Suppressor macrophage (primary cell): ENCODE results near the gene UBXN7.
"Not testable (repeated sequence)": the region's sequence is repeated elsewhere in the genome, so short reads cannot be mapped to it uniquely, and the experiment has no call there.

Experiments
- DNase-seq, 4 experiments: peaks; one replicate each; pipeline ENCODE4 v3.0.0-alpha.2; 2020 to 2022
- total RNA-seq, 17 experiments: gene quantifications; one replicate each; lab custom pipeline; 2026; ENCODE audit warnings: mixed read lengths in 6 of 17, inconsistent platforms in 3 of 17; lab: John Stamatoyannopoulos, UW

UBXN7 gene, protein sequence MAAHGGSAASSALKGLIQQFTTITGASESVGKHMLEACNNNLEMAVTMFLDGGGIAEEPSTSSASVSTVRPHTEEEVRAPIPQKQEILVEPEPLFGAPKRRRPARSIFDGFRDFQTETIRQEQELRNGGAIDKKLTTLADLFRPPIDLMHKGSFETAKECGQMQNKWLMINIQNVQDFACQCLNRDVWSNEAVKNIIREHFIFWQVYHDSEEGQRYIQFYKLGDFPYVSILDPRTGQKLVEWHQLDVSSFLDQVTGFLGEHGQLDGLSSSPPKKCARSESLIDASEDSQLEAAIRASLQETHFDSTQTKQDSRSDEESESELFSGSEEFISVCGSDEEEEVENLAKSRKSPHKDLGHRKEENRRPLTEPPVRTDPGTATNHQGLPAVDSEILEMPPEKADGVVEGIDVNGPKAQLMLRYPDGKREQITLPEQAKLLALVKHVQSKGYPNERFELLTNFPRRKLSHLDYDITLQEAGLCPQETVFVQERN
- total RNA-seq: 16.1 to 121 (median 69.0) reads per million in 17 experiments

DNA sequence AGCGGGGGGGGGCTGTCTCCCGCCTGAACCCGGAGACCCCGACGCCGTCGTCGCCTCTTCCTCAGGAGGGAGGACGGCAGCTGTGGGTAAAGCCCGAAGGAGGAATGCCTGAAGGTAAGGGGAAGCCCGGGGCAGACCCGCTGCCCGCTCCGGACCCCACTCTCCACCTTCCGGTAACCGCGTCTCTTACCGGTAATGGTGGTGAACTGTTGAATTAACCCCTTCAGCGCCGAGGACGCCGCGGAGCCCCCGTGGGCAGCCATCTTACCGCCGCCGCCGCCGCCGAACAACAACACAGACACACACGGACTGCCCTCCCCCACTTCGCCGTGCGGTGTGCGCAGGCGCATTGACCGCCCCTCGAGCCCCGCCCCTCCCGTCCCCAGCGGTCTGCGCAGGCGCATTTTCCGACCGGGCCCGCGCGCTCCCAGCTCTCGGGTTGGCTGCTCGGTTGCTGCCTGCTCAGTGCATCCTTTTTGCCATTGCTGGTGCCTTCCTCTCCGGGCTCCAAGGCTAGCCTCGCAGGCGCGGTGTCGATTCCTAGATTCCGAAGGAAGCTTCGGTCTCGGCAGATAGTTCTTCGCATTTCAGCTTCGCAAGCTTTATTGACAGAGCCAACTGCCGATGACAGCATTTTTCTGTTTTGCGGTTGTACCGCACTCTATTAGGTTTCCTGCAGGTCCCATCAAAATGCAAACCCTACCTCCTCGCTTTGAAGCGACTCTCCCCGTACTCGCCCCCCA lies at the start of gene UBXN7:
UBXN7 (minus strand) TSS at position 291 of the 743 bp plus-strand sequence; CDS start at position 263, 28 bp downstream.
- DNase-seq: peak; percentile 96 to 99 (median 98)

DNA sequence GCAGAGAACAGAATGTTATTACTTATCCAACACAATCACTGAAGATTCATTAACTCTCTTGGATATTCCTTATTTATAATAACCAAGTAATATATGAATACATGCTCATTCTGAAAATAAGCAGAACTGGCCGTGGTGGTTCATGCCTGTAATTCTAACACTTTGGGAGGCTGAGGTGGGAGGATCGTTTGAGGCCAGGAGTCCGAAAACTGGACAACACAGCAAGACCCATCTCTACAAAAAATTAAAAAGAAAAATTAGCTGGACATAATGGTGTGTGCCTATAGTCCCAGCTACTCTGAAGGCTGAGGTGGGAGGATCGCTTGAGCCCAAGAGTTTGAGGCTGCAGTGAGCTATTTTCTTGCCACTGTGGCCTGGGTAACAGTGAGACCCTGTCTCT lies 45.5 kb upstream of the UBXN7 start:
- DNase-seq: no peak

DNA sequence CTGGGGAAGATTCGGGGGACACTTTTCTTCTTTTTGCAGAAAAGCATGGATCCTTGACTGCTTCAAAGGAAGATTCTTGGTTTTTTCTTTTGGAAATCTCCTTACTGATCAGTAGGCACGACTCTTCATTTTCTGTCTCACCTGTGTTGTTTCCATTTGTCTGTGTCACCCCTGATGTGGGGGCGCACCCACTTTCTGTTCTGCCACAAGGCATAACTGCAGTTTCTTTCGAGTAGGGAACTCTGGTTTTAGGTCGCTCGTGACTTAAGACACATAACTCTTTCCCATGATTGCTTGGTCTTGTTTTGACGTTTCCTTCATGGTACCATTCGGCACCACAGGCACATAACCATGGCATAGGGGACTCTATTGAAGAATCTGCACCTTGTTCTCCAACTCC lies 40.1 kb upstream of the UBXN7 start:
- DNase-seq: no peak

DNA sequence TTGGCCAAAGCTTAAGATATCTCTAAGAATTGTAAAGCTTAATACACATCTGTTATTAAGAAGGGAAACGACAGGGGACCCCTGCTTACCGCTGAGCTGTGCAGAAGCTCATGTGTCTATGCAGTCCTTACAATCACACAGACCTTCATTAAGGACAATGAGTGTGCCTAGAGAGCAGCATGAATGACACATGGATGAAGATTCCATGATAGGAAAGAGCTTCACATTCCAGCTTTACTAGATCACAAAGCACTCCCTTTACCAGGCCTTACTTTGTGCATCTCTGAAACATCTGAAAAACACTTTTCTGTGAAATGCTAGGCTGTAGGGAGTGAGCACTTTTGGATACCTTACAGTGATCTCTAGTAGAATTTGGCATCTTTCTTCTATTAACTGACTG lies 39.3 kb upstream of the UBXN7 start:
- DNase-seq: no peak

DNA sequence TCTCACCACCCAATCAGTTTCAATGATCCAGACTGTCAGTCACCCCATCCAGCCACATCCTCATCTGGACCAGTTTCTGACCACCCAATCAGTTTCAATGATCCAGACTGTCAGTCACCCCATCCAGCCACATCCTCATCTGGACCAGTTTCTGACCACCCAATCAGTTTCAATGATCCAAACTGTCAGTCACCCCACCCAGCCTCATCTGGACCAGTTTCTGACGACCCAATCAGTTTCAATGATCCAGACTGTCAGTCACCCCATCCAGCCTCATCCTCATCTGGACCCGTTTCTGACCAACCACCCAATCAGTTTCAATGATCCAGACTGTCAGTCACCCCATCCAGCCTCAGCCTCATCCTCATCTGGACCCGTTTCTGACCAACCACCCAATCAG lies 38.0 kb upstream of the UBXN7 start:
- not testable (repeated sequence) for DNase-seq

DNA sequence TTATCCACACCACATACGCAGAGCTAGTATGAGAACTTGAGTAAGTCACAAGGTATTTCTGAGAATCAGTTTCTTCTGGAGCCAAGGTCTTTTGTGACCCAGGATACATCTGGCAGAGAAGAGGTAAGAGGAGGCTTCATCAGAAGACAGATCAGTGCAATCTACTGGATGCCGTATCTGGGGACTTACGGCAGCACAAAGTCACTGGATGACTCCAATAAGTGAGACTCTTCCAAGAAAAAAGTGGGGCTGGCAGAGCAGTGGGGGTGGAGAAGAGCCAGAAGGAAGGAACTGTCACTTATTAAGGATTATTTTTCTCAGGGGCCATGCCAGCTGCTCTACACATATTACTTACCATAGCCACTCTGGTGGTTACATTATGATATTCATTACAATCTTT lies 31.6 kb upstream of the UBXN7 start:
- no peak for DNase-seq

DNA sequence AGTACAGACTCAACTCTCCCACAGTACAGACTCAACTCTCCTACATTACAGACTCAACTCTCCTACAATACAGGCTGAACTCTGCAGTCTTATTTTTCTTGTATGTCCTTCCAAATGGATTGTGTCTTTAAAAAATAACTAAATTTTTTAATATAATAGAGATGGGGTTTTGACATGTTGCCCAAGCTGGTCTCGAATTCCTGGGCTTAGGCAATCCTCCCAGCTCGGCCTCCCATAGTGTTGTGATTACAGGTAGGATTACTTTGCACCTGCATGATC lies 31.2 kb upstream of the UBXN7 start:
- DNase-seq: no peak

DNA sequence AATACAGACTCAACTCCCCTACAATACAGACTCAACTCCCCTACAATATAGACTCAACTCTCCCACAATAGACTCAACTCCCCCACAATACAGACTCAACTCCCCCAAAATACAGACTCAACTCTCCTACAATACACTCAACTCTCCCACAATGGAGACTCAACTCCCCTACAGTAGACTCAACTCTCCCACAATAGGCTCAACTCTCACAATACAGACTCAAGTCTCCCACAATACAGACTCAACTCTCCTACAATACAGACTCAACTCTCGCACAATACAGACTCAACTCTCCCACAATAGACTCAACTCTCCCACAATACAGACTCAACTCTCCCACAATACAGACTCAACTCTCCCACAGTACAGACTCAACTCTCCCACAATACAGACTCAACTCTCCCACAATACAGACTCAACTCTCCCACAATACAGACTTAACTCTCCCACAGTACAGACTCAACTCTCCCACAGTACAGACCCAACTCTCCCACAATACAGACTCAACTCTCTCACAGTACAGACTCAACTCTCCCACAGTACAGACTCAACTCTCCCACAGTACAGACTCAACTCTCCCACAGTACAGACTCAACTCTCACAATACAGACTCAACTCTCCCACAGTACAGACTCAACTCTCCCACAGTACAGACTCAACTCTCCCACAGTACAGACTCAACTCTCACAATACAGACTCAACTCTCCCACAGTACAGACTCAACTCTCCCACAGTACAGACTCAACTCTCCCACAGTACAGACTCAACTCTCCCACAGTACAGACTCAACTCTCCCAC lies 30.7 kb upstream of the UBXN7 start:
- not testable (repeated sequence) for DNase-seq

DNA sequence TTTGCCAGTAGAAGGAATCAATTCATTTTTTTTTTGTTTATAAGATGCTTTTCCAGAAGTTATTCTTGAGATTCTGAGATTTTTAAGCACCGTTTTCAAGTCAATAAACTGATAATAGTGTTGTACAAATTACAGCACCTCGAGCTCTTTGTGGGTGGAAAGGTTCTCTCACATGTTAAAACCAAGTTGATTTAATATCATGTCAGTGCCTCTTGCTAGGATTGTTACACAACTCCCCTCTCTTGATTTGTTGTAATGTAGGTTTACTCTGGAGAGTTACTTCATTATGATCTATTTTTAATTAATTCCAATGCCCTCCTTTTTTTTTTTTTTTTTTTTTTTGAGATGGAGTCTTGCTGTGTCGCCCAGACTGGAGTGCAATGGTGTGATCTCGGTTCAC lies 25.8 kb upstream of the UBXN7 start:
- DNase-seq: peak in 2 of 4 experiments; percentile 11 to 28

DNA sequence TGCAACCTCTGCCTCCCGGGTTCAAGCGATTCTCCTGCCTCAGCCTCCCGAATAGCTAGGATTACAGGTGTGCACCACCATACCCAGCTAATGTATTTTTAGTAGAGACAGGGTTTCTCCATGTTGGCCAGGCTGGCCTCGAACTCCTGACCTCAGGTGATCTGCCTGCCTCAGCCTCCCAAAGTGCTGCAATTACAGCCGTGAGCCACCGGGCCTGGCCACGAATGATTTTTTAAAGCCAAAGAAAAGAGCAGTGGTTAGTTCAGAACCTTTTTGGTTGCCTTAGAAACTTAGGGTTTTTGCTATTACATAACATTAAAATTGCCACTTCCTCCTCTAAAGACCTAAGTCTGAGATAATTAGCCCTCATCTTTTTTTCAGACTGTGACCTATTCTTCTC lies 25.2 kb upstream of the UBXN7 start:
- peak; percentile 49 to 77 (median 68) for DNase-seq

DNA sequence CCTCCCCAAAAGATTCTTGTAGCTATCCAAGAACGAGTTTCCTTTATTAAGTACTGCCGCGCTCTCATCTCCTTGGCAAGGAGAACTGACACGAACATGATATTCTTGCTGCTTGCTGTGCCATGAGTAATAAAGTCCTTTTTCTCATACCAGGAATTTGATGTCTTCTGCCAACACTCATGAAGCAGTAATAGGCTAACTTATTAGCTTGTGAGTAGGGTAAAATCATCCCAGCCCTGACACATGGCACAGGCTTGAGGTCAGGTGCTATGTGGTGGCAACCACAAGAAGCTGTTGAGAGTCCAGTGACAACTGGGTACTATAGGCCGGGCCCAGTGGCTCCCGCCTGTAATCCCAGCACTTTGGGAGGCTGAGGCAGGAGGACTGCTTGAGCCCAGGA lies 22.7 kb upstream of the UBXN7 start:
- DNase-seq: no peak

DNA sequence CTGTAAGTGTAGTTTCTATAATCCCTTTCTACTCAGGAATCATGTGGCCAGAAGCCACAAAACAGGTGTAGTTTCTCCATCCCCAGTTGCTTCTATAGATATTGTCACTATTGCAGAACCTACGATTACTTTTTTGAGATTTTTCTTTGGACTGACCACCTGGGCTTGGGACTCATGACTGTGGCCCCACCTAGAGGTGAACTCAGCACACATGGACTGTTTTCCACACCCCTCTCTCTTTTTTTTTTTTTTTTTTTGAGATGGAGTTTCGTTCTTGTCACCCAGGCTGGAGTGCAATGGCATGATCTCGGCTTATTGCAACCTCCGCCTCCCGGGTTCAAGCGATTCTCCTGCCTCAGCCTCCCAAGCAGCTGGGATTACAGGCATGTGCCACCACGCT lies 13.2 kb upstream of the UBXN7 start:
- peak in 2 of 4 experiments; percentile 64 to 71 for DNase-seq

DNA sequence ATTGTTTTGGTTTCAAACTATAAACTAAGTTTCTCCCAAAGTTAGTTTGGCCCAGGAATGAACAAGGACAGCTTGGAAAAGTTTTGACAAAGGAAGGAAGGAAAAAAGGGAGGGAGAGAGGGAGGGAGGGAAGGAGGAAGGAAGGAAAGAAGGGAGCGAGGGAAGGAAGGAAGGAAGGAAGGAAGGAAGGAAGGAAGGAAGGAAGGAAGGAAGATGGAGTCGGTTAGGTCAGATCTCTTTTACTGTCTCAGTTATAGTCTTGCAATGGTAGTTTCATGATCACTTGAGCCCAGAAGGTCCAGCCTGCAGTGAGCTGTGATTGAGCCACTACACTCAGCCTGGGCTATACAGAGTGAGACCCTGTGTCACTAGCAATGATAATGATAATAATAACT lies 12.3 kb upstream of the UBXN7 start:
- DNase-seq: no peak

DNA sequence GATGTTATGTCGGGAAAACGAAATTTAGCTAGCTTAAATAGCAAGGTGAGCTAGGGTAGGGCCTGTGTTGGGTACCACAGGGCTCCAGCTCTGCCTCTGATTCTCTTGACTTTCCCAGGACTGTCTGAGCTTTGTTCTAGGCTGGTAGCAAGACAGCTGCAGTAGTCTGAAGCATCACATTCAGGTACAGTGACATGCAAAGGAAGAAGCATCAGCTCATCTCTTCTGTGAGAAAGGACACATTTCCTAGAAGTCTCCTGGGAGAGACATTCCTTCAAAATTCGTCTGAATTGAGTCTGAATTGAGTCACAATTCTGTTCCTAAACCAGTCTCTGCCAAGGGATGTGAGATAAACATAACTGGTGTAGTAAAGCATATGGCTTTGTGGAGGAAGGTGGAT lies 8.5 kb upstream of the UBXN7 start:
- DNase-seq: no peak

DNA sequence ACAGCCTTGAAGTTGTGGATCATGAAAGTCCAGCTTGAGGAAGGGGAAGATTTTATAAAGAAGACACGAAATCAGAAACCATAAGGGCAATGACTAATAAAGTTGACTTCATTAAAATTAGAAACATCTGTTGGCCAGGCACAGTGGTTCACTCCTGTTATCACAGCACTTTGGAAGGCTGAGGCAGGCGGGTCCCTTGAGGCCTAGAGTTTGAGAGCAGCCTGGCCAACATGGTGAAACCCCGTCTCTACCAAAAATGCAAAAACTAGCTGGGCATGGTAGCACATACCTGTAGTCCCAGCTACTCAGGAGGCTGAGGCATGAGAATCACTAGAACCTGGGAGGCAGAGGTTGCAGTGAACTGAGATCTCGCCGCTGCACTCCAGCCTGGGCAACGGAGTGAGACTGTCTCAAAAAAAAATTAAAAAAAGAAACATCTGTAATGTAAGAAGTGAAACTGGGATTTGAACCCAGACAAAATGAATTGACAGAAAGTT lies 7.9 kb upstream of the UBXN7 start:
- no peak for DNase-seq

DNA sequence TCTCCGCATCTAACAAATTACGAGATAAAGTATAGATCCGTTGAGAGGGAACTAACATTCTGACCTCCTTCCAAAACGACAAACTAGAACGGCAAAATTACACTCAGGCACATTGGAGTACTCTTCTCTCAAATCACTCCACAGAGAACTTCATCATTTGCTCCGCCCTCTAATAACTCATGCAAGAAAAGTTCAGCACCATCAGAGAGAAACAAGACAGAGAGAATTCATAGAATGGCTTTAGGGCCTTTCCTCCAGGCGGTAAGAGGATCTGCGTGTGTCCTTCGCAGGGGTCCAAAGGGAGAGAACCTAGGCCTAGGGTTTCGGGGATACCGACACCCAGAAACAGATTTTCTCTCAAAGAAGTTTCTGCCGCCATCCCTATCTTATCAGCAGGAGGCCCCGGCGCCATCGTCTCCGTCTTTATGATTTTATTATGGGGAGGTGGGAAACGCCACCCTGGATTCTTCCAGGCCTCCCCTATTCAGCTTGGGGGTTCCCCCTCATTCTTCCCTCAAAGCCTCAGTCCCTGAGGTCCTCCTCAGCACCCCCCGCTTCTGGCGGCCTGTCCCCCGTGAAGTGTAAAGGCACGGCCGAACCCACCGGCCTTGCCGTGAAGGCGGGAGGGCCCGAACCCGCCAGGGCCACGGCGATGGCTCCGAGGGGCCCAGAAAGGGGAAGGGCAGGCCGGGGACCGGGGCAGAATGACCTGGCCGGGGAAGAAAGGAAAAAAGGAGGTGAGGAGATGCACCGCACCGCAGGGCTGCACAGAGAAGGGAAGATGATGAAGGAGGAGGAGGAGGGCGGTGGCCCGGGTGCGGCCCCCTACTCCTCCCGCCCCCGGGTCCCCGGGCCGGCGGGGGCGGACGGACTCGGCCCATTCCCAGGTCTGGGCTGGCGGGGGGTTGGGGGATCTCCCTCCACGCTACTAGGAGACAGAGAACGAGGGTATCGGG lies 768 bp downstream of the UBXN7 start:
- peak; percentile 24 to 63 (median 62) for DNase-seq

DNA sequence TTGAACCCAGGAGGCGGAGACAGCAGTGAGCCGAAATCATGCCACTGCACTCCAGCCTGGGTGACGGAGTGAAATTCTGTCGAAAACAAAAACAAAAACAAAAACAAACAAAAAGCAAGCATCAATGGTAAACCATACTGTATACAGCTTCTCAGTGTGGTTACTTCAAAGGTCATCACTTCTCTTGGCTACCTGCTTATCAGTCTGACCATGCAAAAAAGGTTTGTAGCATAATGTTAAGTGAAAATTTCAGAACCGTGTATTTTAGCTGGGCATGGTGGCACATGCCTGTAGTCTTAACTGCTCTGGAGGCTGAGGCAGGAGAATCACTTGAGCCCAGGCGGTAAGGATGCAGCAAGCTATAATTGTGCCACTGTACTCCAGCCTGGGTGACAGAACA lies 4.2 kb downstream of the UBXN7 start:
- DNase-seq: no peak

DNA sequence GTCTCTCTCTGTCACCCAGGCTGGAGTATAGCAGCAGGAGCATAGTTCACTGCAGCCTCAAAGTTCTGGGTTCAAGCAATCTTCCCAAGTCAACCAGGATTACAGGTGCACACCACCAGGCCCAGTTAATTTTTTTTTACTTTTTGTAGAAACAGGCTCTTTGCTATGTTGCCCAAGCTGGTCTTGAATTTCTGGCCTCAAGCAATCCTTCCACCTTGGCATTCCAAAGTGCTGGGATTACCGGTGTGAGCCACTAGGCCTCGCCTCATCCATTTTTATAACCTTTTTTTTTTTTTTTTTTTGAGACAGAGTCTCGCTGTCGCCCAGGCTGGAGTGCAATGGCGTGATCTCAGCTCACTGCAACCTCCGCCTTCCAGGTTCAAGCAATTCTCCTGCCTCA lies 7.8 kb downstream of the UBXN7 start:
- not testable (repeated sequence) for DNase-seq

DNA sequence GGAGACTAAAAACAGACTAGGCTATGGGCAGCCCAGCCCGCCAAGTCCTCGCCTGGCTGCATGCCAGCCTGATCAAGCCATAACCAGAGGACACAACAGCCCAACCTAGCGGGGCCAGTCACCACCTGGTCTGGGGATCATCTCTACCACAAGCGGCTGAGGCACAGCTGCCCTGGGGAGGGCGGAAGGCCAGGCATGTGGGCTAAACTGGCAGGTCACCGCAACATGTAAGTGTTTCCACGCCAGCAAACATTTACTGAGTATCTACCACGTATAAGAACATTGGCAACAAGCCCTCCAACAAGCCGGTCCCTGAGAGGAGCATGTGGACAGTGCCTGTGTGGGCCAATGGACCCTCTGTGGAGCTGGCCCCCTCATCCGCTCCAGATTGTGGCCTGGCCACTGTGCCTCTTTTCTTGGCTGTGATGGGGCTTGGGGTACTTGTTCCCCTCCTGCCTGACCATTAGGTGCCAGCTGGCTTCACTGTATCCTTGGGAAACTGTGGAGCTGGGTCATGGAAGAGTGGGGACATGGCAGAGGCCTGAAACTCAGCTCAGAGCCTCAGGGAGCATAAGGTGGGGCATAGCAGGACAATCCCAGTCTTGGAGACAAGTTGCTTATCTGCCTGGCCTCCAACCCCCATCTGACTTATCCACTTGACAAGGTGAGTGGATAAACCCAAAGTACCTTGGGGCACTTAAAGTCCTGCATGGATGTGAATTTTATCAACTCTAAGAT lies 9.0 kb downstream of the UBXN7 start:
- no peak for DNase-seq

DNA sequence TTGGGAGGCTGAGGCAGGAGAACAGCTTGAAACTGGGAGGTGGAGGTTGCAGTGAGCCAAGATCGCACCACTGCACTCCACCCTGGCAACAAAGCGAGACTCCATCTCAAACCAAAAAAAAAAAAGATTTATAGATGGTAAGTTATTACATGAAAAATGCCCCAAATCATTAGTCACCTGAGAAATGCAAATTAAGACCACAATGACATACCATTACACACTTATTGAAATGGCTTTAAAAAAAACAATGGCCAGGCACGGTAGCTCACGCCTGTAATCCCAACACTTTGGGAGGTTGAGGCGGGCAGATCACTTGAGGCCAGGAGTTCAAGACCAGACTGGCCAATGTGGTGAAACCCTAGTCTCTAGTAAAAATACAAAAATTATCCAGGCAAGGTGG lies 10.6 kb downstream of the UBXN7 start:
- not testable (repeated sequence) for DNase-seq

DNA sequence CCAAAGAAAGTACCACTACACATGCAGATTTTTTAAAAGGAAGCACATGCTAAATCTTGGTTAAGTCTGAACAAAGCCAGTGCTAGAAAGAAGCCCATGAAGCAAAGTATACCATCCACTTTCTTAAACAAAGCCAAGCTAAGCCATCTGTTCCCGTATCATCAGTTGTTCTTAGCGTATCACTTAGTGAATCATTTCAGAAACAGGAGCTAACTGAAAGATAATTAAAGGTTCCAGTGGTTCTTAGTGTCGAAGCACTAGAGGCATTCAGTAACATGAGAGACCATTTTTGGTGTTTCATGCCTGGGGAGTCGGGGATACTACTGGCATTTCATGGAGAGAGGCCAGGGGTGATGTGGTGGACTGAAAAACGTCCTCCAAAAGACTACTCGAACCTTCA lies 12.8 kb downstream of the UBXN7 start:
- no peak for DNase-seq
